Activated CD8-positive, alpha-beta T cell treated with anti-CD3 and anti-CD28 coated beads for 36 hours (primary cell): ENCODE results near the gene TBC1D1. TPM values are rescaled to one million over a fixed set of nuclear protein-coding genes. Genes with fewer than 3 reads are reported as not detected.

Source experiments
- ATAC-seq: fragments of 200-7000 bp; cut with Tn5 transposase; one replicate; pipeline ENCODE4 v1.10.0; 2021; ENCODE audit warnings: mild to moderate bottlenecking, moderate library complexity
- CTCF ChIA-PET: fragments of 350-600 bp; sonication (Branson Sonifier 250); formaldehyde crosslinking; loops from one replicate; lab custom pipeline; 2021; ENCODE audit warnings: antibody characterized with exemption; lab: Charles Lee
- POLR2A ChIA-PET: fragments of 350-600 bp; sonication (Branson Sonifier 250); formaldehyde crosslinking; loops from one replicate; lab custom pipeline; 2021; ENCODE audit warnings: antibody characterized with exemption; lab: Charles Lee
- DNase-seq: peaks from one replicate; pipeline ENCODE4 v3.0.0-alpha.2; 2020
- H3K27ac Mint-ChIP-seq: one replicate; pipeline ENCODE4 v1.8.0; 2021; ENCODE audit warnings: mild to moderate bottlenecking, mixed read lengths
- H3K27me3 Mint-ChIP-seq: one replicate; pipeline ENCODE4 v1.8.0; 2021; ENCODE audit warnings: mixed read lengths
- H3K36me3 Mint-ChIP-seq: one replicate; pipeline ENCODE4 v1.8.0; 2021; ENCODE audit warnings: low read depth, mixed read lengths
- H3K4me1 Mint-ChIP-seq: one replicate; pipeline ENCODE4 v1.8.0; 2021; ENCODE audit warnings: low read depth, mixed read lengths
- H3K4me3 Mint-ChIP-seq: one replicate; pipeline ENCODE4 v1.8.0; 2021; ENCODE audit warnings: mild to moderate bottlenecking, moderate library complexity, mixed read lengths
- H3K9me3 Mint-ChIP-seq: one replicate; pipeline ENCODE4 v1.8.0; 2021; ENCODE audit warnings: mixed read lengths
- CTCF ChIP-seq: fragments of 200-600 bp; IDR thresholded peaks from one replicate; pipeline ENCODE4 v1.8.0; 2022; ENCODE audit warnings: antibody characterized with exemption, mild to moderate bottlenecking
- intact Hi-C: fragments of 100-400 bp; cut with micrococcal nuclease; formaldehyde crosslinking; loops from one replicate; pipeline ENCODE4 v1.10.0; 2022
- total RNA-seq, 2 experiments: library from RNA; stranded (reverse); gene quantifications; one replicate each; pipeline ENCODE4 v1.2.3, GENCODE V29; 2021

Gene TBC1D1
- total RNA-seq, 2 experiments from 2014 or later = 79.4 to 91.4 TPM

- no peak for DNase-seq
- TF ChIP-seq CTCF = no peak
- Mint-ChIP-seq H3K4me1 (no peaks in the 10 kb centered on the region), H3K27me3 (no peaks in the 10 kb centered on the region), H3K4me3 (no peak overlapping the region), H3K9me3 (no peaks in the 10 kb centered on the region), H3K27ac (no peak overlapping the region), H3K36me3 (peaks cover 18% of the 10 kb centered on the region)
- CTCF ChIA-PET = interaction anchor here (1.0 to 1.3 kb wide), 3 partner anchors 9 to 240 kb away, joined by 3 read pairs; no protein-coding TSS in a partner anchor
- no peak for ATAC-seq
- intact Hi-C loops = no loop called here
- POLR2A ChIA-PET = no interaction called here
Observed at GRCh38 chr4:38044060-38044459, 153.2 kb downstream of the TBC1D1 start.

GRCh38 chr4:38045289-38045988 lies 154.6 kb downstream of the TBC1D1 start:
- H3K36me3 Mint-ChIP-seq = peaks cover 18% of the 10 kb centered on the region
- intact Hi-C loops = no loop called here
- POLR2A ChIA-PET = no interaction called here
- no peak overlapping the region for H3K27ac Mint-ChIP-seq
- DNase-seq (no peak), ATAC-seq (no peak)
- H3K27me3 Mint-ChIP-seq = no peaks in the 10 kb centered on the region
- no peak overlapping the region for H3K4me3 Mint-ChIP-seq
- H3K9me3 Mint-ChIP-seq = no peaks in the 10 kb centered on the region
- CTCF ChIA-PET = interaction anchor here (0.8 to 1.0 kb wide), 4 partner anchors 10 to 242 kb away, joined by 3 to 5 read pairs (median 3); no protein-coding TSS in a partner anchor
- no peak for TF ChIP-seq CTCF
- H3K4me1 Mint-ChIP-seq = no peaks in the 10 kb centered on the region

- H3K4me1 Mint-ChIP-seq = no peaks in the 10 kb centered on the region
- H3K27me3 Mint-ChIP-seq = no peaks in the 10 kb centered on the region
- CTCF ChIA-PET = interaction anchor here (0.9 to 1.0 kb wide), 2 partner anchors 15 to 44 kb away, joined by 3 read pairs; no protein-coding TSS in a partner anchor
- peaks cover 14% of the 10 kb centered on the region for H3K36me3 Mint-ChIP-seq
- POLR2A ChIA-PET = interaction anchor here (0.6 kb wide), 1 partner anchor 247 kb away, joined by 3 read pairs; no protein-coding TSS in a partner anchor
- DNase-seq (no peak), ATAC-seq (no peak)
- TF ChIP-seq CTCF = no peak
- intact Hi-C loops = no loop called here
- H3K27ac Mint-ChIP-seq = no peak overlapping the region
- no peaks in the 10 kb centered on the region for H3K9me3 Mint-ChIP-seq
- no peak overlapping the region for H3K4me3 Mint-ChIP-seq
Observed at GRCh38 chr4:38046727-38047489, 156.0 kb downstream of the TBC1D1 start.

- Mint-ChIP-seq H3K9me3 (no peaks in the 10 kb centered on the region), H3K4me3 (no peak overlapping the region), H3K27me3 (no peaks in the 10 kb centered on the region), H3K36me3 (peaks cover 18% of the 10 kb centered on the region), H3K27ac (no peak overlapping the region), H3K4me1 (no peaks in the 10 kb centered on the region)
- ChIA-PET POLR2A (no interaction called here), CTCF (interaction anchor here (1.3 kb wide), 1 partner anchor 682 kb away, joined by 4 read pairs; no protein-coding TSS in a partner anchor)
- intact Hi-C loops = no loop called here
- no peak for TF ChIP-seq CTCF
- ATAC-seq = no peak
- DNase-seq = no peak
Observed at GRCh38 chr4:38049545-38050170, 158.8 kb downstream of the TBC1D1 start.
